Smooth muscle cell (in vitro differentiated cells): ENCODE measurements around the gene IGFBP5. TPM values are rescaled to one million over a fixed set of nuclear protein-coding genes. Genes with fewer than 3 reads are reported as not detected.
A peak's percentile ranks its signal among the peaks of the same experiment; 100 is the strongest.

Experiments used
- DNase-seq: peaks from one replicate; lab custom pipeline; 2025; ENCODE audit not compliant: unreplicated experiment; lab: John Stamatoyannopoulos, UW
- H2AFZ ChIP-seq: fragments of 200-600 bp; sonication (generic); 2 replicates; pipeline ENCODE4 v1.6.0; 2016; ENCODE audit warnings: antibody characterized with exemption, low read depth, mild to moderate bottlenecking
- H3F3A ChIP-seq: fragments of 200-600 bp; sonication (generic); 2 replicates; pipeline ENCODE4 v1.6.0; 2017; ENCODE audit warnings: antibody characterized with exemption, low read depth
- H3K27ac ChIP-seq: fragments of 200-600 bp; sonication (generic); 2 replicates; pipeline ENCODE4 v1.5.1; 2016; ENCODE audit warnings: low read depth, mild to moderate bottlenecking
- H3K27me3 ChIP-seq: fragments of 200-600 bp; sonication (generic); 2 replicates; pipeline ENCODE4 v1.6.1; 2016; ENCODE audit warnings: low read depth, mild to moderate bottlenecking
- H3K36me3 ChIP-seq: fragments of 200-600 bp; sonication (generic); 2 replicates; pipeline ENCODE4 v1.5.1; 2016; ENCODE audit warnings: low read depth
- H3K4me1 ChIP-seq: fragments of 200-600 bp; sonication (generic); 2 replicates; pipeline ENCODE4 v1.5.1; 2016; ENCODE audit warnings: low read depth
- H3K4me2 ChIP-seq: fragments of 200-600 bp; sonication (generic); 2 replicates; pipeline ENCODE4 v1.6.0; 2016; ENCODE audit warnings: mild to moderate bottlenecking
- H3K4me3 ChIP-seq: fragments of 200-600 bp; sonication (generic); 2 replicates; pipeline ENCODE4 v1.5.1; 2016; ENCODE audit warnings: mild to moderate bottlenecking
- H3K79me2 ChIP-seq: fragments of 200-600 bp; sonication (generic); 2 replicates; pipeline ENCODE4 v1.6.0; 2016; ENCODE audit warnings: low read depth, mild to moderate bottlenecking
- H3K9ac ChIP-seq: fragments of 200-600 bp; sonication (generic); 2 replicates; pipeline ENCODE4 v1.6.0; 2016; ENCODE audit warnings: low read depth
- H3K9me3 ChIP-seq: fragments of 200-600 bp; sonication (generic); replicated peaks from 2 replicates; pipeline ENCODE4 v1.5.1; 2016; ENCODE audit warnings: low read depth
- H4K20me1 ChIP-seq: fragments of 200-600 bp; sonication (generic); 2 replicates; pipeline ENCODE4 v1.6.0; 2016; ENCODE audit warnings: low read depth
- WGBS: methylation state at CpG from one replicate; pipeline ENCODE4 v1.1.7; 2016; ENCODE audit warnings: low lambda C conversion rate; 5-methylcytosine and 5-hydroxymethylcytosine counted together
- polyA plus RNA-seq: library from polyadenylated mRNA; unstranded; fragments of >200 nt; fragmentation: Nextera tagmentation; extraction: Ambion mirVana; gene quantifications from 2 replicates; pipeline ENCODE4 v1.2.1, GENCODE V29; 2016
- total RNA-seq: library from RNA; depleted of rRNA; stranded (reverse); fragments of >200 nt; gene quantifications from 2 replicates; pipeline ENCODE4 v1.2.3, GENCODE V29; 2014
- TF ChIP-seq, protein P1 (sequence below): fragments of 200-600 bp; sonication (generic); IDR thresholded peaks from 2 replicates; pipeline ENCODE4 v1.5.1; 2017; ENCODE audit warnings: borderline replicate concordance, mild to moderate bottlenecking, antibody characterized with exemption; ENCODE audit not compliant: insufficient read depth, poor library complexity, severe bottlenecking

Gene IGFBP5, protein sequence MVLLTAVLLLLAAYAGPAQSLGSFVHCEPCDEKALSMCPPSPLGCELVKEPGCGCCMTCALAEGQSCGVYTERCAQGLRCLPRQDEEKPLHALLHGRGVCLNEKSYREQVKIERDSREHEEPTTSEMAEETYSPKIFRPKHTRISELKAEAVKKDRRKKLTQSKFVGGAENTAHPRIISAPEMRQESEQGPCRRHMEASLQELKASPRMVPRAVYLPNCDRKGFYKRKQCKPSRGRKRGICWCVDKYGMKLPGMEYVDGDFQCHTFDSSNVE
- 766 and 787 TPM in 2 replicates for total RNA-seq
- polyA plus RNA-seq = 381 and 426 TPM in 2 replicates

DNA sequence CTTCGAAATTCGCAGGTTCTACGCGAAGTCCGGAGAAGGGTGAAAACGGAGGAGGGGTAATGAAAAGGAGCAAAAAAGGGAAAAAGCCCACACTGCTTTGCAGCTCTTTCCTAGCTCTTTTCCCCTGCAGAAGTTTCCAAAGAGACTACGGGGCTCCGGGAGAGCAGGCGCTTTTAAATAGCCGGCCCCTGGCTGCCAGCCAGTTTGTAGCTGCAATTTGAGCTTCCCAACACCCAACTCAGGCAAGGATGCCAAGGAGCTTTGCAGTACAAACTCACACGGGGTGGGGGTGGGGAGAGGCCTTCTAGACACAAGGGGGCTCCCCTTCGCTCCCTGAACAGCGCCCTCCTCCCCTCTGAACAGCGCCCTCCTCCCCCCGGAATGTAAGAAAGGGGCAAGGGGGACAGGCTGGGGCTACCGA lies at the start of gene IGFBP5:
Gene IGFBP5 (minus strand): TSS at position 149 of the 421 bp plus-strand sequence. CDS start 774 bp downstream, outside the sequence.
- Histone ChIP-seq H3K4me2 (peak within 1 kb of the TSS; percentile 97), H3K36me3 (no peaks in the 10 kb centered on the region), H3K9ac (peak within 1 kb of the TSS; percentile 61), H3K4me1 (peaks cover 46% of the 10 kb centered on the region), H3K27ac (peak within 1 kb of the TSS; percentile 92), H2AFZ (peak within 1 kb of the TSS; percentile 38), H4K20me1 (peaks cover 15% of the 10 kb centered on the region), H3K9me3 (no peaks in the 10 kb centered on the region), H3F3A (peaks cover 20% of the 10 kb centered on the region), H3K79me2 (peaks cover 40% of the 10 kb centered on the region), H3K4me3 (peak within 1 kb of the TSS; percentile 56), H3K27me3 (no peaks in the 10 kb centered on the region)
- DNase-seq = peak; percentile 72
- TF ChIP-seq, protein P1, sequence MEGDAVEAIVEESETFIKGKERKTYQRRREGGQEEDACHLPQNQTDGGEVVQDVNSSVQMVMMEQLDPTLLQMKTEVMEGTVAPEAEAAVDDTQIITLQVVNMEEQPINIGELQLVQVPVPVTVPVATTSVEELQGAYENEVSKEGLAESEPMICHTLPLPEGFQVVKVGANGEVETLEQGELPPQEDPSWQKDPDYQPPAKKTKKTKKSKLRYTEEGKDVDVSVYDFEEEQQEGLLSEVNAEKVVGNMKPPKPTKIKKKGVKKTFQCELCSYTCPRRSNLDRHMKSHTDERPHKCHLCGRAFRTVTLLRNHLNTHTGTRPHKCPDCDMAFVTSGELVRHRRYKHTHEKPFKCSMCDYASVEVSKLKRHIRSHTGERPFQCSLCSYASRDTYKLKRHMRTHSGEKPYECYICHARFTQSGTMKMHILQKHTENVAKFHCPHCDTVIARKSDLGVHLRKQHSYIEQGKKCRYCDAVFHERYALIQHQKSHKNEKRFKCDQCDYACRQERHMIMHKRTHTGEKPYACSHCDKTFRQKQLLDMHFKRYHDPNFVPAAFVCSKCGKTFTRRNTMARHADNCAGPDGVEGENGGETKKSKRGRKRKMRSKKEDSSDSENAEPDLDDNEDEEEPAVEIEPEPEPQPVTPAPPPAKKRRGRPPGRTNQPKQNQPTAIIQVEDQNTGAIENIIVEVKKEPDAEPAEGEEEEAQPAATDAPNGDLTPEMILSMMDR = peak; percentile 17
- WGBS = 4% methylated on average over 12 of the region's 16 CpGs

DNA sequence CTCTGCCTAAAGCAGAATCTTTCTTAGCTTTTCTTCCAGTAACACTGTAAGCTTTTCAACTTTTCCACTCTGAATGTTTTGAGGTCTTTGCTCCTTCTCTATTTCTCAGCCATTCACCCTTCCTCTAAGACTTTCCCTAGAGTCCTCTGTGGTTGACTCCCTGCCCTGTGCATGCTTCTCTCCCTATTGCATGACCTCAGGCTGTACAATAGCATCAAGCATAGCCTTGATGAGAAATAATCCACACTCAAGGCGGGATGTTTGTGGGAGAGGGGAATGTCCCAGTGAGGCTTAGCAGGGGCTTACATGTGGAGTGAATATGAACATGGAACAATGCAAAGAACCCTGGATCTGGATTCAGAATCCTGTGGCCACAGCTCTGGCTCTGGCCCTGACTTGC lies 48.4 kb upstream of the IGFBP5 start:
- Histone ChIP-seq H3K4me2 (peak overlapping the region; percentile 36), H3K9ac (no peak overlapping the region), H3F3A (no peaks in the 10 kb centered on the region), H3K9me3 (no peaks in the 10 kb centered on the region), H2AFZ (no peak overlapping the region), H3K79me2 (no peaks in the 10 kb centered on the region), H3K36me3 (no peaks in the 10 kb centered on the region), H4K20me1 (no peaks in the 10 kb centered on the region), H3K27ac (peak overlapping the region; percentile 59), H3K4me3 (no peak overlapping the region), H3K4me1 (peaks cover 5% of the 10 kb centered on the region), H3K27me3 (no peaks in the 10 kb centered on the region)
- DNase-seq = no peak
- WGBS = 26% methylated on average over 1 of the region's 1 CpG
- TF ChIP-seq, protein P1 = no peak

DNA sequence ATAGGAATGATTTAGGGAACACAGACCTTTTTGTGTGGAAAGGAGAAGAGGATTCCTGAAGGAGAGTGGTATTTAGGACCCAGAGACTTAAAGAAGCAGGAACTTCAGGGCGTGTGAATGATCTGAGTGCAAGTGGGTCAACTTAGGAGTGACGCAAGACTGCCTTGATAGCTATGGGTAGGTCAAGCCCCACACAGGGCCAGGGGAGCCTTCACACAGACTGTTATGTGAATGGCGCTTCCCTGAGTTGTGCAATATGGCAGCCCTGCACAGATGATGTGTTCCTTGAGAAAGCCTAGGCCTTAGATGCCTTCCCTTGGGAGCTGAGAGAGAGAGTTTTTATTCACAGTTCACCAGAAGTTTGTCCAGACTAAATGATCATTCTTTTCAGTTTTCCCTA lies 47.1 kb upstream of the IGFBP5 start:
- Histone ChIP-seq H3K36me3 (no peaks in the 10 kb centered on the region), H4K20me1 (no peaks in the 10 kb centered on the region), H3K9me3 (no peaks in the 10 kb centered on the region), H3K4me3 (no peak overlapping the region), H3K27ac (no peak overlapping the region), H3K4me1 (peaks cover 5% of the 10 kb centered on the region), H3F3A (no peaks in the 10 kb centered on the region), H3K27me3 (no peaks in the 10 kb centered on the region), H3K9ac (no peak overlapping the region), H3K4me2 (no peak overlapping the region), H3K79me2 (no peaks in the 10 kb centered on the region), H2AFZ (no peak overlapping the region)
- no peak for DNase-seq
- TF ChIP-seq, protein P1 = no peak
- 96% methylated on average over 3 of the region's 3 CpGs for WGBS

DNA sequence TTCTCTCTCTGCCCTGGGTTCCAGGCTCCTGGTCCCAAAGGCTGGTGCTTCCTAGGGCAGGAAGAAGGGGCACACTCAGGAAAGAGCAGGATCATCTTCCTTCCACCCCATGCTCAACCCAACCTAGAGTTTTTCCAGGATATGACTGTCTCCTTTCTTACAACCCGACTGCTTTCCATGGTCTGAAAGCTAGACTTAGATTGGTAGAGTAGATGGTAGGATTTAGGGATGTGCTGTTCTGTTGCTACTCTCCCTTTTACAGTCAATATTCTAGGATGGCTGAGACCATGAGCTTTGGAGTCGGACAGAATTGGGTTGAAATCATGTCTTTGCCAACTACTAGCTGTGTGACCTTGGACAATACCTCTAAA lies 45.9 kb upstream of the IGFBP5 start:
- no peak overlapping the region for H2AFZ ChIP-seq
- H3K27ac ChIP-seq = no peak overlapping the region
- H3K9ac ChIP-seq = no peak overlapping the region
- H4K20me1 ChIP-seq = no peaks in the 10 kb centered on the region
- H3K27me3 ChIP-seq = no peaks in the 10 kb centered on the region
- H3K9me3 ChIP-seq = no peaks in the 10 kb centered on the region
- H3K4me3 ChIP-seq = no peak overlapping the region
- 90% methylated on average over 2 of the region's 2 CpGs for WGBS
- H3K4me1 ChIP-seq = peaks cover 5% of the 10 kb centered on the region
- H3K79me2 ChIP-seq = no peaks in the 10 kb centered on the region
- TF ChIP-seq, protein P1 = no peak
- no peaks in the 10 kb centered on the region for H3F3A ChIP-seq
- DNase-seq = no peak
- no peaks in the 10 kb centered on the region for H3K36me3 ChIP-seq
- H3K4me2 ChIP-seq = no peak overlapping the region
